NCI-H2107 (cell line): ENCODE measurements around the gene XYLB.

Experiments used
- DNase-seq: peaks from one replicate; lab custom pipeline; 2025; lab: John Stamatoyannopoulos, UW

XYLB gene

GRCh38 chr3:38454884-38455638 is 108.5 kb downstream of the XYLB start:
- DNase-seq = peak; percentile 73

GRCh38 chr3:38455639-38456430 is 109.2 kb downstream of the XYLB start:
- DNase-seq = no peak

GRCh38 chr3:38457111-38458003 is 110.8 kb downstream of the XYLB start:
- no peak for DNase-seq

GRCh38 chr3:38458796-38459498 is 112.4 kb downstream of the XYLB start:
- no peak for DNase-seq

- no peak for DNase-seq
These were observed 113.0 kb downstream of the XYLB start for GRCh38 chr3:38459499-38460048.

- DNase-seq = no peak
These were observed 114.0 kb downstream of the XYLB start for GRCh38 chr3:38460377-38461270.
